H1 (cell line): Measurements from ENCODE around the gene SFTPB.

Experiments
- ASH2L ChIP-seq: fragments of 200-600, 300-600 bp; sonication (generic); IDR thresholded peaks from one replicate; pipeline ENCODE4 v1.7.1; 2017; ENCODE audit warnings: low read length
- FOSL1 ChIP-seq: IDR thresholded peaks from 2 replicates; pipeline ENCODE4 v1.6.1; 2011; ENCODE audit warnings: mild to moderate bottlenecking, low read depth, low read length, moderate library complexity; ENCODE audit not compliant: insufficient read depth
- GTF2F1 ChIP-seq: IDR thresholded peaks from 2 replicates; pipeline ENCODE4 v1.6.1; 2012; ENCODE audit warnings: low read depth, low read length, improper control_type of control experiment, borderline replicate concordance
- KDM4A ChIP-seq: IDR thresholded peaks from one replicate; pipeline ENCODE4 v1.7.1; 2012; ENCODE audit warnings: low read depth, mild to moderate bottlenecking, moderate library complexity, low read length, inconsistent platforms; ENCODE audit not compliant: severe bottlenecking
- POLR2A ChIP-seq, 2 experiments: IDR thresholded peaks; 1 replicate in 1 of 2; 2 replicates in 1 of 2; pipeline ENCODE4 v1.6.1; 2011; ENCODE audit warnings: low read depth in 2 of 2, low read length in 2 of 2, mild to moderate bottlenecking in 2 of 2; ENCODE audit errors: control extremely low read depth in 1 of 2
- POLR2AphosphoS5 ChIP-seq: IDR thresholded peaks from 2 replicates; pipeline ENCODE4 v1.6.1; 2011; ENCODE audit warnings: low read depth, low read length
- TCF12 ChIP-seq: IDR thresholded peaks from 2 replicates; pipeline ENCODE4 v1.6.1; 2011; ENCODE audit warnings: low read depth, mild to moderate bottlenecking, low read length
- TEAD4 ChIP-seq: IDR thresholded peaks from 2 replicates; pipeline ENCODE4 v1.6.1; 2012; ENCODE audit warnings: low read depth, low read length, inconsistent platforms, mixed read lengths
- TF ChIP-seq, protein P1 (sequence below), 3 experiments: IDR thresholded peaks; 1 replicate in 2 of 3; 2 replicates in 1 of 3; pipeline versions ENCODE4 v1.5.1 to v1.6.1; 2011; ENCODE audit warnings: low read length in 3 of 3, mild to moderate bottlenecking in 3 of 3, inconsistent platforms in 2 of 3, low read depth in 1 of 3, moderate library complexity in 1 of 3; ENCODE audit not compliant: insufficient read depth in 1 of 3; ENCODE audit errors: control extremely low read depth in 1 of 3
- TF ChIP-seq, protein P2 (sequence below): IDR thresholded peaks from 2 replicates; pipeline ENCODE4 v1.6.1; 2011; ENCODE audit warnings: low read depth, mild to moderate bottlenecking, low read length; ENCODE audit not compliant: insufficient read depth

DNA sequence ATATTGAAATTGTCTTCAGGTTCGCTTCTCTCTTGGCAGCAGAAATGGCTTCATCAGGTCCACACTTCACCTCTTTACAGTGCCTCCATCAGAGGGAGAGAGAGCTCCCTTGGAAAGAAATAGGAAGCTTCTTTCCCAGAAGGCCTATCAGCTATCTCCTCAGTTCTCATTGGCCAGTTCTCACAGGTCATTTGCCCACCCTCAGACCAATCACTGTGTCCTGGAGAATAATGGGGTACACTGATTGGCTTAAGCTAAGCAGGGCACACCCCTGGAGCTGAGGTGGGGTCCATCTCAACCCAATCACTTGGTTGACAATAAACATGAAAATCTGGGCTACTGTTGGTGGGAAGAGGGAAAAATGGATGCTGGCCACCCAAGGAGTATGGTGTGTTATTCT, 31.3 kb upstream of the SFTPB start:
- no peak for TF ChIP-seq POLR2A (IDR thresholded peaks at IDR 0.05; ENCODE audit: control extremely low read depth in 1 of 2, low read depth in 2 of 2, low read length in 2 of 2)
- TF ChIP-seq, protein P1, sequence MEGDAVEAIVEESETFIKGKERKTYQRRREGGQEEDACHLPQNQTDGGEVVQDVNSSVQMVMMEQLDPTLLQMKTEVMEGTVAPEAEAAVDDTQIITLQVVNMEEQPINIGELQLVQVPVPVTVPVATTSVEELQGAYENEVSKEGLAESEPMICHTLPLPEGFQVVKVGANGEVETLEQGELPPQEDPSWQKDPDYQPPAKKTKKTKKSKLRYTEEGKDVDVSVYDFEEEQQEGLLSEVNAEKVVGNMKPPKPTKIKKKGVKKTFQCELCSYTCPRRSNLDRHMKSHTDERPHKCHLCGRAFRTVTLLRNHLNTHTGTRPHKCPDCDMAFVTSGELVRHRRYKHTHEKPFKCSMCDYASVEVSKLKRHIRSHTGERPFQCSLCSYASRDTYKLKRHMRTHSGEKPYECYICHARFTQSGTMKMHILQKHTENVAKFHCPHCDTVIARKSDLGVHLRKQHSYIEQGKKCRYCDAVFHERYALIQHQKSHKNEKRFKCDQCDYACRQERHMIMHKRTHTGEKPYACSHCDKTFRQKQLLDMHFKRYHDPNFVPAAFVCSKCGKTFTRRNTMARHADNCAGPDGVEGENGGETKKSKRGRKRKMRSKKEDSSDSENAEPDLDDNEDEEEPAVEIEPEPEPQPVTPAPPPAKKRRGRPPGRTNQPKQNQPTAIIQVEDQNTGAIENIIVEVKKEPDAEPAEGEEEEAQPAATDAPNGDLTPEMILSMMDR (IDR thresholded peaks at IDR 0.05; ENCODE audit: control extremely low read depth in 1 of 3, insufficient read depth in 1 of 3, low read depth in 1 of 3, low read length in 3 of 3), result no peak
- no peak for TF ChIP-seq TCF12
- TF ChIP-seq KDM4A, result no peak
- TF ChIP-seq GTF2F1, result no peak
- TF ChIP-seq ASH2L, result no peak
- no peak for TF ChIP-seq TEAD4
- no peak for TF ChIP-seq FOSL1
- no peak for TF ChIP-seq POLR2AphosphoS5
- TF ChIP-seq, protein P2, sequence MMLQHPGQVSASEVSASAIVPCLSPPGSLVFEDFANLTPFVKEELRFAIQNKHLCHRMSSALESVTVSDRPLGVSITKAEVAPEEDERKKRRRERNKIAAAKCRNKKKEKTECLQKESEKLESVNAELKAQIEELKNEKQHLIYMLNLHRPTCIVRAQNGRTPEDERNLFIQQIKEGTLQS, result no peak
